ENCODE data around the gene PLEKHM3. TPM values are rescaled to one million over a fixed set of nuclear protein-coding genes. Genes with fewer than 3 reads are reported as not detected.

PLEKHM3 gene
- total and polyA plus RNA-seq, 2 of the 13 experiments (the other 11 are each of a cell fraction or from before 2014, with no cell fraction given), result 4.5 to 4.7 TPM

GRCh38 chr2:207897541-207898353 lies 127.6 kb downstream of the PLEKHM3 start (continued):
- TF ChIP-seq ZNF143 (CRISPR knock-in tag; IDR thresholded peaks at IDR 0.05) (0 out of 2 replicates have a peak, but pooled peaks have one; percentile 40), MXI1 (IDR thresholded peaks at IDR 0.05; ENCODE audit: borderline replicate concordance, low read depth, low read length) (0 out of 3 replicates have a peak, but pooled peaks have one; percentile 9), MTA3 (CRISPR knock-in tag; IDR thresholded peaks at IDR 0.05) (no peak), TCF7L2 (IDR thresholded peaks at IDR 0.05; ENCODE audit: low read depth, low read length) (no peak), ZNF660 (CRISPR knock-in tag; IDR thresholded peaks at IDR 0.05; ENCODE audit: borderline replicate concordance, low read depth) (no peak), ZNF260 (CRISPR knock-in tag; IDR thresholded peaks at IDR 0.05; ENCODE audit: borderline replicate concordance, low read depth) (no peak), PLRG1 (conservative IDR thresholded peaks at IDR 0.05) (no peak), ZNF547 (CRISPR knock-in tag; IDR thresholded peaks at IDR 0.05) (peak; percentile 50), ZSCAN20 (CRISPR knock-in tag; IDR thresholded peaks at IDR 0.05; ENCODE audit: borderline replicate concordance) (no peak), CTCF (CRISPR knock-in tag; IDR thresholded peaks at IDR 0.05) (0 out of 2 replicates have a peak, but pooled peaks have one; percentile 4), HIVEP1 (CRISPR knock-in tag; IDR thresholded peaks at IDR 0.05) (no peak), CAMTA2 (CRISPR knock-in tag; IDR thresholded peaks at IDR 0.05; ENCODE audit: borderline replicate concordance) (no peak), TARDBP (CRISPR knock-in tag; IDR thresholded peaks at IDR 0.05) (peak; percentile 75), ZBTB37 (CRISPR knock-in tag; IDR thresholded peaks at IDR 0.05) (no peak), ZNF850 (CRISPR knock-in tag; conservative IDR thresholded peaks at IDR 0.05) (no peak), SIN3A (IDR thresholded peaks at IDR 0.05; ENCODE audit: borderline replicate concordance, low read depth, low read length) (no peak), AHR (CRISPR knock-in tag; IDR thresholded peaks at IDR 0.05) (no peak), ZNF282 (IDR thresholded peaks at IDR 0.05; ENCODE audit: partially characterized antibody) (no peak), CBX2 (IDR thresholded peaks at IDR 0.05; ENCODE audit: low read depth, low read length) (no peak), CBX2 (CRISPR knock-in tag; IDR thresholded peaks at IDR 0.05; ENCODE audit: low read depth) (peak; percentile 74; the same call in 1 of the 2 replicates), ZNF749 (CRISPR knock-in tag; IDR thresholded peaks at IDR 0.05; ENCODE audit: borderline replicate concordance) (peak; percentile 50; the same call in 1 of the 2 replicates), SMARCC2 (IDR thresholded peaks at IDR 0.05) (no peak), MYC (CRISPR knock-in tag; IDR thresholded peaks at IDR 0.05; ENCODE audit: borderline replicate concordance) (peak; percentile 51; the same call in 1 of the 2 replicates), ZNF639 (CRISPR knock-in tag; conservative IDR thresholded peaks at IDR 0.05) (no peak)

Measured in HepG2 (cell line).